ENCODE results near the gene GOLT1A. TPM values are rescaled to one million over a fixed set of nuclear protein-coding genes. Genes with fewer than 3 reads are reported as not detected.

The GOLT1A gene
- total RNA-seq, 4 donors from 2014 or later: 0.39 to 0.83 TPM; not detected in 2

DNA sequence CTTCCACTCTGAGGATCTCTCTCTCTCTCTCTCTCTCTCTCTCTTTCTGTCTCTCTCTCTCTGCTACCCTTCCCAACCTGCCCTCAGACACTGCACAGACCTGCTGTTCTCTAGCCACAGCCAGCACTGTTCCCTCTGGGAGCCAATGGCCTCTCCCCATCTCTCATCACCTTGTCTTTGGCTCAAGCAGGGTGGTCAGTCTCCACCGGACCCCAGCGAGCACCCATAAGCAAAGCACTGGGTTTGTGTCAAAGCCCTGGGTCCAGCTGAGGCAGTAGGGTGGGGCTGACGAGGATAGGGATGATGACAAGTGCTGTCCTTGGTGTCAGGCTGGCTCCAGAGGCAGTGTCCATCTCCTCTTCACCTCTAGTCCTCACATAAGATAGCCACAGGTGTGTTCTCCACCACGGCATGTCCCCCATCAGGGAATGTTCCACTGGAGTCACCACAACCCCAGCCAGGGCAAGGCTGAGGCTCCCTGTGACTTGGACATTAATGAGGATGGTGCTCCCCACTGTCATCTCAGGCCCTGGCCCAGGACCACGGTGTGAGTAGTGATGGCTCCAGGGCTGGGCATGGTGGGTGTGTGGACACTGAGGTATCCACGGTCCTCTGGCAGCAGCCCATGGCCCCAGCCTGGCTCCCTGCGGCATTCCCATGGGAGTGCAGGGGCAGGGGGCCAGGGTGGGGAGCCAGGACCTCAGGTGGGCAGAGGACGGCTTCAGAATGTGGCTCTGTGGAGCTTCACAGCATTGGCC is 8.4 kb upstream of the GOLT1A start:
- WGBS: 87% methylated on average over 3 of the region's 8 CpGs
- intact Hi-C loops (cut with DNase I): no loop called here
- no peak for DNase-seq (ENCODE audit: extremely low spot score)

DNA sequence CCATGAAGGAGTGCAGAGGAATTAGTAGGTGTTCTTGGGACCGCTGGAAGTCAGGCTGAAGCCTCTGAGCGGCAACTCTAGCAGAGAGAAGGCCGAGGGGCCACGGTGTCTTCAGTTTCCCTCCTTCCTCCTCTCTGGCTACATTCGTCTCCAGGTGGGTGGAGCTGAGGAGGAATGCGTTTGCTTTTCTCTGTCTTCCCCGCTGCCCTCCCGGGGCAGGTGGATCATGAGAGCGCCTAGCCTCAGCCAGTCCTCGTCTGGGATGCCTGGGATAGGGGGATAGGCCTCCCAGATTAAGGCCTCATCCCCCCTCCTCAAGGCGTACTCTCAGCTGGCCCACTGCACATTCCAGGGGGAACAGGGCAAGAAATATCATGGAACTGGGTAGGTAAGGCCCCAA is 7.5 kb upstream of the GOLT1A start:
- no peak for DNase-seq (ENCODE audit: extremely low spot score)
- no peak overlapping the region for H3K27ac ChIP-seq (replicated peaks in 1 of 4)
- H3K36me3 ChIP-seq: peaks cover 0 to 38% (median 0%) of the 10 kb centered on the region in 4 donors
- H3K4me3 ChIP-seq: no peak overlapping the region
- H3K27me3 ChIP-seq: peaks cover 0 to 19% (median 0%) of the 10 kb centered on the region in 4 donors
- no peaks in the 10 kb centered on the region for H3K9me3 ChIP-seq
- H3K4me1 ChIP-seq: no peaks in the 10 kb centered on the region
- WGBS: 83% methylated on average over 11 of the region's 11 CpGs
- intact Hi-C loops (cut with DNase I): no loop called here
- TF ChIP-seq POLR2A (IDR thresholded peaks at IDR 0.05; ENCODE audit: low read depth) (no peak), EP300 (IDR thresholded peaks at IDR 0.05) (no peak), POLR2AphosphoS5 (IDR thresholded peaks at IDR 0.05) (no peak)
- TF ChIP-seq, protein P1, sequence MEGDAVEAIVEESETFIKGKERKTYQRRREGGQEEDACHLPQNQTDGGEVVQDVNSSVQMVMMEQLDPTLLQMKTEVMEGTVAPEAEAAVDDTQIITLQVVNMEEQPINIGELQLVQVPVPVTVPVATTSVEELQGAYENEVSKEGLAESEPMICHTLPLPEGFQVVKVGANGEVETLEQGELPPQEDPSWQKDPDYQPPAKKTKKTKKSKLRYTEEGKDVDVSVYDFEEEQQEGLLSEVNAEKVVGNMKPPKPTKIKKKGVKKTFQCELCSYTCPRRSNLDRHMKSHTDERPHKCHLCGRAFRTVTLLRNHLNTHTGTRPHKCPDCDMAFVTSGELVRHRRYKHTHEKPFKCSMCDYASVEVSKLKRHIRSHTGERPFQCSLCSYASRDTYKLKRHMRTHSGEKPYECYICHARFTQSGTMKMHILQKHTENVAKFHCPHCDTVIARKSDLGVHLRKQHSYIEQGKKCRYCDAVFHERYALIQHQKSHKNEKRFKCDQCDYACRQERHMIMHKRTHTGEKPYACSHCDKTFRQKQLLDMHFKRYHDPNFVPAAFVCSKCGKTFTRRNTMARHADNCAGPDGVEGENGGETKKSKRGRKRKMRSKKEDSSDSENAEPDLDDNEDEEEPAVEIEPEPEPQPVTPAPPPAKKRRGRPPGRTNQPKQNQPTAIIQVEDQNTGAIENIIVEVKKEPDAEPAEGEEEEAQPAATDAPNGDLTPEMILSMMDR (IDR thresholded peaks at IDR 0.05): no peak

More for the DNA sequence above, 8.4 kb upstream of the GOLT1A start:
- H3K36me3 ChIP-seq: peaks cover 0 to 47% (median 0%) of the 10 kb centered on the region in 4 donors
- H3K27me3 ChIP-seq: peaks cover 0 to 11% (median 0%) of the 10 kb centered on the region in 4 donors
- TF ChIP-seq POLR2AphosphoS5 (IDR thresholded peaks at IDR 0.05): no peak
- no peak for TF ChIP-seq EP300 (IDR thresholded peaks at IDR 0.05)
- TF ChIP-seq POLR2A (IDR thresholded peaks at IDR 0.05; ENCODE audit: low read depth): no peak
- TF ChIP-seq, protein P1 (IDR thresholded peaks at IDR 0.05): no peak
- no peak overlapping the region for H3K27ac ChIP-seq (replicated peaks in 1 of 4)
- no peaks in the 10 kb centered on the region for H3K4me1 ChIP-seq
- H3K4me3 ChIP-seq: no peak overlapping the region
- no peaks in the 10 kb centered on the region for H3K9me3 ChIP-seq

DNA sequence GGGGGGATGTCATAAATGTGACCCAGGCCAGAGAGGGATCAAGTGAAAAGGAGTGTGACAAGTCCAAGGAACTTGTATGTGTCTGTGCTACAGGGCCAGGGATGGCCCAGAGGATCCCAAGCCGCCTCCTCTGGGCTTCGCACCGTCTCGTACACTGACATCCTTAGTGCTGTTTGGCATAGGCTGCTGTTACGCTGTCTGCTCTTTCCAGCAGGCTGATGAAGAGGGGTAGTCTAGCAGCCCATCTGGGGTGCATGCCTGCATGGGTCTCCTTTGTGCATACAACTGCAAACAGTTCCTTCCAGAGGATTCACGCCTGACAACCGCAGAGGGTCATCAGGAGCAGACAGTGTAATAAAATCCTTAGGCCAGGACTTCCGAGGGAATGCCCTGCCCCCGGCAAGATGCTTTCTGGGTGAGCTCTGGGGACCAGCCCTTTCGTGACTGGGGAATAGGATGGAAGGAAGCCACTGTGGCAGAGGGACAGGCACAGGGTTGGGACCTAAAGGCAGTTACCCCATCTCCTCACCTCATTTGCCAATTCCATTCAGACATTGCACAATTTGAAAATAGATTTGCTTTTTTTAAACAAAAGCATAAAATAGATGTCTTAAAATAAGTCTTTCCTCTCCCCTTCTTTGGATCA is 6.3 kb upstream of the GOLT1A start:
- Histone ChIP-seq H3K27me3 (peaks cover 0 to 20% (median 0%) of the 10 kb centered on the region in 4 donors), H3K27ac (replicated peaks in 1 of 4) (no peak overlapping the region), H3K4me3 (no peak overlapping the region), H3K9me3 (no peaks in the 10 kb centered on the region), H3K4me1 (no peaks in the 10 kb centered on the region), H3K36me3 (peaks cover 0 to 29% (median 0%) of the 10 kb centered on the region in 4 donors)
- intact Hi-C loops (cut with DNase I): no loop called here
- WGBS: 84% methylated on average over 10 of the region's 10 CpGs
- DNase-seq (ENCODE audit: extremely low spot score): no peak
- TF ChIP-seq EP300 (IDR thresholded peaks at IDR 0.05): no peak
- TF ChIP-seq, protein P1 (IDR thresholded peaks at IDR 0.05): no peak
- TF ChIP-seq POLR2AphosphoS5 (IDR thresholded peaks at IDR 0.05): no peak
- no peak for TF ChIP-seq POLR2A (IDR thresholded peaks at IDR 0.05; ENCODE audit: low read depth)

DNA sequence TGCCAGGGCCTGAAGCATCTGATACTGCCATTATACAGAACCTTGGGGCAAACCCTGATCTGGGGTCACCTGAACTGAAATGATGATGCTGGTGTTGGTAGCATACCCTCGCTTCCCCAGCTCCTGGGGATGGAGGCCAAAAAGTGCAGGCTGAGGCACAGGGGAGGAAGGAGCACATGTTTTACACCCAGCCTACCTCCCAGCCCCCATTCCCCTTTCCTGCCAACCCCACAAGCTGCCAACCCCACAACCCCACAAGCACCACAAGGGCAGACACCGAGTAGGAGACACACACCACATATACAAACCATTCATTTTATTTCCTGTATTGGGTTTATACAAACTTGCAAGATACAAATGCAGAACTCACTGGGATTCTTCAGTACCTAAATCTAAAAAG is 4.8 kb upstream of the GOLT1A start:
- H3K4me3 ChIP-seq: no peak overlapping the region
- DNase-seq (ENCODE audit: extremely low spot score): no peak
- no peak overlapping the region for H3K27ac ChIP-seq (replicated peaks in 1 of 4)
- 27% methylated on average over 1 of the region's 2 CpGs for whole genome bisulfite sequencing
- H3K36me3 ChIP-seq: peaks cover 0 to 22% (median 0%) of the 10 kb centered on the region in 4 donors
- H3K9me3 ChIP-seq: no peaks in the 10 kb centered on the region
- H3K4me1 ChIP-seq: peaks cover 5 to 9% (median 8%) of the 10 kb centered on the region in 4 donors
- TF ChIP-seq POLR2AphosphoS5 (IDR thresholded peaks at IDR 0.05) (no peak), POLR2A (IDR thresholded peaks at IDR 0.05; ENCODE audit: low read depth) (no peak), EP300 (IDR thresholded peaks at IDR 0.05) (no peak)
- TF ChIP-seq, protein P1 (IDR thresholded peaks at IDR 0.05): no peak
- intact Hi-C loops (cut with DNase I): no loop called here
- peaks cover 0 to 36% (median 3%) of the 10 kb centered on the region in 4 donors for H3K27me3 ChIP-seq

Measured in esophagus muscularis mucosa (tissue), 4 donors.